ENCODE data around the gene PLXNA4. TPM values are rescaled to one million over a fixed set of nuclear protein-coding genes. Genes with fewer than 3 reads are reported as not detected.

Gene PLXNA4
- total and polyA plus RNA-seq, 4 donors = 0.04 to 1.1 (median 0.41) TPM

DNA sequence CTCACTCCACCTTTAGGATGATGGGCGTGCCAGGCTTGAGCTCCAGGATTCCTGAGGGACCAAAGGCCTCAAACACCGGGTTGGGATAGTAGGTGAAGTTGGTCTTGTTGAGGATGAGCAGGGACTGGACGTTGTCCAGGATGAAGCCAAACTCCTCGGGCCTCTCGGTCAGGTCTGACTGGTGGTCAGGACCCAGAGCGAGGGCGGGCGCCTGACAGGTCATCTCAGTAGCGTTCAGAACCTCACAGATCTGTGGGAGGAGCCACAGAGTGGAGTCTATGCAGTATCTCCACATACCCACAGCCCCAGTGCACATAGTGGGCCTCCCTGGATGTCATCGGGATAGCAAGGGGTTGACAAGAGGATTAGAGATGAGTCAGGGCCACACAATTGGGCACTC lies 394.9 kb downstream of the PLXNA4 start:
- TF ChIP-seq TAF1 (conservative IDR thresholded peaks at IDR 0.05) = no peak
- TF ChIP-seq, protein P1, sequence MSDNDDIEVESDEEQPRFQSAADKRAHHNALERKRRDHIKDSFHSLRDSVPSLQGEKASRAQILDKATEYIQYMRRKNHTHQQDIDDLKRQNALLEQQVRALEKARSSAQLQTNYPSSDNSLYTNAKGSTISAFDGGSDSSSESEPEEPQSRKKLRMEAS (IDR thresholded peaks at IDR 0.05) = no peak
- TF ChIP-seq YY1 (IDR thresholded peaks at IDR 0.05) = no peak
- TF ChIP-seq FOXA2 (IDR thresholded peaks at IDR 0.05) = no peak
- no peak for TF ChIP-seq FOXA1 (IDR thresholded peaks at IDR 0.05)
- TF ChIP-seq EGR1 (IDR thresholded peaks at IDR 0.05; ENCODE audit: low read depth in 2 of 2) = no peak
- no peak for TF ChIP-seq NR2F2 (IDR thresholded peaks at IDR 0.05)
- TF ChIP-seq, protein P2, sequence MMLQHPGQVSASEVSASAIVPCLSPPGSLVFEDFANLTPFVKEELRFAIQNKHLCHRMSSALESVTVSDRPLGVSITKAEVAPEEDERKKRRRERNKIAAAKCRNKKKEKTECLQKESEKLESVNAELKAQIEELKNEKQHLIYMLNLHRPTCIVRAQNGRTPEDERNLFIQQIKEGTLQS (IDR thresholded peaks at IDR 0.05) = no peak
- TF ChIP-seq, protein P3, sequence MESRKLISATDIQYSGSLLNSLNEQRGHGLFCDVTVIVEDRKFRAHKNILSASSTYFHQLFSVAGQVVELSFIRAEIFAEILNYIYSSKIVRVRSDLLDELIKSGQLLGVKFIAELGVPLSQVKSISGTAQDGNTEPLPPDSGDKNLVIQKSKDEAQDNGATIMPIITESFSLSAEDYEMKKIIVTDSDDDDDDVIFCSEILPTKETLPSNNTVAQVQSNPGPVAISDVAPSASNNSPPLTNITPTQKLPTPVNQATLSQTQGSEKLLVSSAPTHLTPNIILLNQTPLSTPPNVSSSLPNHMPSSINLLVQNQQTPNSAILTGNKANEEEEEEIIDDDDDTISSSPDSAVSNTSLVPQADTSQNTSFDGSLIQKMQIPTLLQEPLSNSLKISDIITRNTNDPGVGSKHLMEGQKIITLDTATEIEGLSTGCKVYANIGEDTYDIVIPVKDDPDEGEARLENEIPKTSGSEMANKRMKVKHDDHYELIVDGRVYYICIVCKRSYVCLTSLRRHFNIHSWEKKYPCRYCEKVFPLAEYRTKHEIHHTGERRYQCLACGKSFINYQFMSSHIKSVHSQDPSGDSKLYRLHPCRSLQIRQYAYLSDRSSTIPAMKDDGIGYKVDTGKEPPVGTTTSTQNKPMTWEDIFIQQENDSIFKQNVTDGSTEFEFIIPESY (IDR thresholded peaks at IDR 0.05) = no peak
- TF ChIP-seq RXRA (IDR thresholded peaks at IDR 0.05) = no peak
- TF ChIP-seq RAD21 (IDR thresholded peaks at IDR 0.05) = no peak
- TF ChIP-seq, protein P4, sequence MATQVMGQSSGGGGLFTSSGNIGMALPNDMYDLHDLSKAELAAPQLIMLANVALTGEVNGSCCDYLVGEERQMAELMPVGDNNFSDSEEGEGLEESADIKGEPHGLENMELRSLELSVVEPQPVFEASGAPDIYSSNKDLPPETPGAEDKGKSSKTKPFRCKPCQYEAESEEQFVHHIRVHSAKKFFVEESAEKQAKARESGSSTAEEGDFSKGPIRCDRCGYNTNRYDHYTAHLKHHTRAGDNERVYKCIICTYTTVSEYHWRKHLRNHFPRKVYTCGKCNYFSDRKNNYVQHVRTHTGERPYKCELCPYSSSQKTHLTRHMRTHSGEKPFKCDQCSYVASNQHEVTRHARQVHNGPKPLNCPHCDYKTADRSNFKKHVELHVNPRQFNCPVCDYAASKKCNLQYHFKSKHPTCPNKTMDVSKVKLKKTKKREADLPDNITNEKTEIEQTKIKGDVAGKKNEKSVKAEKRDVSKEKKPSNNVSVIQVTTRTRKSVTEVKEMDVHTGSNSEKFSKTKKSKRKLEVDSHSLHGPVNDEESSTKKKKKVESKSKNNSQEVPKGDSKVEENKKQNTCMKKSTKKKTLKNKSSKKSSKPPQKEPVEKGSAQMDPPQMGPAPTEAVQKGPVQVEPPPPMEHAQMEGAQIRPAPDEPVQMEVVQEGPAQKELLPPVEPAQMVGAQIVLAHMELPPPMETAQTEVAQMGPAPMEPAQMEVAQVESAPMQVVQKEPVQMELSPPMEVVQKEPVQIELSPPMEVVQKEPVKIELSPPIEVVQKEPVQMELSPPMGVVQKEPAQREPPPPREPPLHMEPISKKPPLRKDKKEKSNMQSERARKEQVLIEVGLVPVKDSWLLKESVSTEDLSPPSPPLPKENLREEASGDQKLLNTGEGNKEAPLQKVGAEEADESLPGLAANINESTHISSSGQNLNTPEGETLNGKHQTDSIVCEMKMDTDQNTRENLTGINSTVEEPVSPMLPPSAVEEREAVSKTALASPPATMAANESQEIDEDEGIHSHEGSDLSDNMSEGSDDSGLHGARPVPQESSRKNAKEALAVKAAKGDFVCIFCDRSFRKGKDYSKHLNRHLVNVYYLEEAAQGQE (IDR thresholded peaks at IDR 0.05) = no peak
- no peak for TF ChIP-seq GABPA (IDR thresholded peaks at IDR 0.05 in 1 of 2, conservative IDR thresholded peaks at IDR 0.05 in 1 of 2)
- TF ChIP-seq SP1 (IDR thresholded peaks at IDR 0.05) = no peak
- TF ChIP-seq HNF4G (IDR thresholded peaks at IDR 0.05) = no peak
- TF ChIP-seq, protein P5, sequence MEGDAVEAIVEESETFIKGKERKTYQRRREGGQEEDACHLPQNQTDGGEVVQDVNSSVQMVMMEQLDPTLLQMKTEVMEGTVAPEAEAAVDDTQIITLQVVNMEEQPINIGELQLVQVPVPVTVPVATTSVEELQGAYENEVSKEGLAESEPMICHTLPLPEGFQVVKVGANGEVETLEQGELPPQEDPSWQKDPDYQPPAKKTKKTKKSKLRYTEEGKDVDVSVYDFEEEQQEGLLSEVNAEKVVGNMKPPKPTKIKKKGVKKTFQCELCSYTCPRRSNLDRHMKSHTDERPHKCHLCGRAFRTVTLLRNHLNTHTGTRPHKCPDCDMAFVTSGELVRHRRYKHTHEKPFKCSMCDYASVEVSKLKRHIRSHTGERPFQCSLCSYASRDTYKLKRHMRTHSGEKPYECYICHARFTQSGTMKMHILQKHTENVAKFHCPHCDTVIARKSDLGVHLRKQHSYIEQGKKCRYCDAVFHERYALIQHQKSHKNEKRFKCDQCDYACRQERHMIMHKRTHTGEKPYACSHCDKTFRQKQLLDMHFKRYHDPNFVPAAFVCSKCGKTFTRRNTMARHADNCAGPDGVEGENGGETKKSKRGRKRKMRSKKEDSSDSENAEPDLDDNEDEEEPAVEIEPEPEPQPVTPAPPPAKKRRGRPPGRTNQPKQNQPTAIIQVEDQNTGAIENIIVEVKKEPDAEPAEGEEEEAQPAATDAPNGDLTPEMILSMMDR (IDR thresholded peaks at IDR 0.05; ENCODE audit: low read depth, low read length, missing input control) = no peak
- peaks cover 0 to 4% (median 2%) of the 10 kb centered on the region in 4 donors for H3K9me3 ChIP-seq (ENCODE audit: control insufficient read depth in 4 of 4, low read length in 3 of 4)
- H3K9ac ChIP-seq (ENCODE audit: low read depth in 1 of 2, low read length in 2 of 2) = no peak overlapping the region
- DNase-seq (ENCODE audit: low spot score) = no peak
- peaks cover 0 to 4% (median 0%) of the 10 kb centered on the region in 4 donors for H3K36me3 ChIP-seq (ENCODE audit: control insufficient read depth in 4 of 4, insufficient read depth in 3 of 4, low read depth in 1 of 4, low read length in 3 of 4)
- H3K4me3 ChIP-seq (ENCODE audit: low read depth in 1 of 3, low read length in 3 of 3) = no peak overlapping the region
- H3K27me3 ChIP-seq (ENCODE audit: control insufficient read depth in 4 of 4, insufficient read depth in 4 of 4, low read length in 3 of 4) = no peaks in the 10 kb centered on the region
- H3K27ac ChIP-seq (ENCODE audit: low read depth in 1 of 2, low read length in 2 of 2) = no peak overlapping the region
- H3K4me1 ChIP-seq (ENCODE audit: control insufficient read depth in 4 of 4, insufficient read depth in 4 of 4, low read length in 3 of 4) = no peaks in the 10 kb centered on the region
- 85% methylated on average over 10 of the region's 10 CpGs for WGBS

DNA sequence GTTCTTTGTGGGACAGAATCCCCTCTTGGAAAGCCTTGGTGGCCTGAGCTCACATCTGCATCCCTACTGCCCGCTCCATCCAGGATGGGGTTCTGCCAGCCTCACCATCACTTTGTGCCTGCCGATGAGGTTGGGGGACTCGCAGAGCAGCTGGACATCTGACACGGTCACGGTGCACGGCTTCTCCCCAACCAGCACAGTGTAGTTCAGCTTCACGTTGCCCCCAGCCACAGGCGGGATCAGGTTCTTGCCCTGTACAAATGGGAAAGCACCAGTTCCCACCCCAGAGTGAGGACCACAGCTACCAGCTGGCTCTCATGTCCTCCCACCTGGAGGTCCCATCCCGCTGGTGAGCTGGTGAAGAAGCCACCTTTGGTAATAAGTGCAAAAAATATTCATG lies 395.8 kb downstream of the PLXNA4 start:
- Histone ChIP-seq H3K27me3 (ENCODE audit: control insufficient read depth in 4 of 4, insufficient read depth in 4 of 4, low read length in 3 of 4) (no peaks in the 10 kb centered on the region), H3K9ac (ENCODE audit: low read depth in 1 of 2, low read length in 2 of 2) (no peak overlapping the region), H3K9me3 (ENCODE audit: control insufficient read depth in 4 of 4, low read length in 3 of 4) (no peaks in the 10 kb centered on the region), H3K27ac (ENCODE audit: low read depth in 1 of 2, low read length in 2 of 2) (no peak overlapping the region), H3K36me3 (ENCODE audit: control insufficient read depth in 4 of 4, insufficient read depth in 3 of 4, low read depth in 1 of 4, low read length in 3 of 4) (peaks cover 0 to 4% (median 0%) of the 10 kb centered on the region in 4 donors), H3K4me1 (ENCODE audit: control insufficient read depth in 4 of 4, insufficient read depth in 4 of 4, low read length in 3 of 4) (no peaks in the 10 kb centered on the region), H3K4me3 (ENCODE audit: low read depth in 1 of 3, low read length in 3 of 3) (no peak overlapping the region)
- no peak for DNase-seq (ENCODE audit: low spot score)
- 87% methylated on average over 9 of the region's 9 CpGs for WGBS
- TF ChIP-seq EGR1 (IDR thresholded peaks at IDR 0.05; ENCODE audit: low read depth in 2 of 2) = no peak
- no peak for TF ChIP-seq GABPA (IDR thresholded peaks at IDR 0.05 in 1 of 2, conservative IDR thresholded peaks at IDR 0.05 in 1 of 2)
- TF ChIP-seq JUND (IDR thresholded peaks at IDR 0.05) = no peak
- TF ChIP-seq, protein P3 (IDR thresholded peaks at IDR 0.05) = no peak
- TF ChIP-seq, protein P2 (IDR thresholded peaks at IDR 0.05) = no peak
- TF ChIP-seq RAD21 (IDR thresholded peaks at IDR 0.05) = no peak
- no peak for TF ChIP-seq TAF1 (conservative IDR thresholded peaks at IDR 0.05)
- no peak for TF ChIP-seq HNF4A (conservative IDR thresholded peaks at IDR 0.05)
- no peak for TF ChIP-seq FOXA2 (IDR thresholded peaks at IDR 0.05)
- no peak for TF ChIP-seq NR2F2 (IDR thresholded peaks at IDR 0.05)
- no peak for TF ChIP-seq RXRA (IDR thresholded peaks at IDR 0.05)
- TF ChIP-seq, protein P5 (IDR thresholded peaks at IDR 0.05; ENCODE audit: low read depth, low read length, missing input control) = no peak
- no peak for TF ChIP-seq FOXA1 (IDR thresholded peaks at IDR 0.05)
